ES-I3 (cell line): ENCODE results near the gene ZNF195.
"Not testable (repeated sequence)": the region's sequence is repeated elsewhere in the genome, so short reads cannot be mapped to it uniquely, and the experiment has no call there.

Experiments
- H3K36me3 ChIP-seq: 2 replicates; pipeline ENCODE4 v1.6.1; 2013; ENCODE audit warnings: mild to moderate bottlenecking, low read length, control low read depth, moderate library complexity; ENCODE audit not compliant: insufficient read depth
- H3K4me1 ChIP-seq: 2 replicates; pipeline ENCODE4 v1.6.1; 2013; ENCODE audit warnings: mild to moderate bottlenecking, control low read depth, low read length; ENCODE audit not compliant: insufficient read depth
- H3K9ac ChIP-seq: 2 replicates; pipeline ENCODE4 v1.6.1; 2013; ENCODE audit warnings: low read depth, mild to moderate bottlenecking, low read length, moderate library complexity
- H3K9me3 ChIP-seq: 2 replicates; pipeline ENCODE4 v1.6.1; 2013; ENCODE audit warnings: mild to moderate bottlenecking, low read length, moderate library complexity; ENCODE audit not compliant: control insufficient read depth, insufficient read depth

Gene ZNF195

GRCh38 chr11:3408722-3409121 lies 29.8 kb upstream of the ZNF195 start:
- not testable (repeated sequence) for H3K36me3 ChIP-seq, H3K9me3 ChIP-seq, H3K4me1 ChIP-seq, H3K9ac ChIP-seq

DNA sequence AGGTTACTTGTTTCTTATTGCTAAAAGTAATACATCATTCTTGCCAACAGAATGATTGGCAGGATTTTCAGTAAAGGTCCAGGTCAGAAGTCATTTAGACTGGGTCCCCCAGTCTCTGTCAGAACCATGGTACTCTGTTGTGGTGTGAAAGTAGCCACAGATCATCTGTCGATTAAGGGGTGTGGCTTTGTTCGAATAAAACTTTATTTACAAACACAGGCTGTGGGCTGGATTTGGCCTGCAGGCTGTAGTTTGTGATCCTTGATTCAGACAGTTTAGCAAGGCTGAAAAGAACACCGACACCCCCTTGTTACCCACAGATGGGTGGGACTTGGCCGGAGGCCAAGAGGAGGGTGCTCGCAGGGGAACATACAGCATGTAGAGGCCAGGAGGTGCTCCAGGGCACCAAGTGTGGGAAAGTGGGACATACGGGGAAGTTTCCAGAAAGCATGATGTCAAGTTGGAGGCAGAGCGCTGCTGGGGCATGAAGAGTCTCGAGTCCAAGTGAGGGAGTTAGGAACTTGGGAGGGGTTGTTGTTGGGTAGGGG lies 29.2 kb upstream of the ZNF195 start:
- H3K9me3 ChIP-seq, H3K4me1 ChIP-seq, H3K9ac ChIP-seq, H3K36me3 ChIP-seq: not testable (repeated sequence)

- H3K9me3 ChIP-seq, H3K9ac ChIP-seq, H3K36me3 ChIP-seq, H3K4me1 ChIP-seq: not testable (repeated sequence)
Observed at GRCh38 chr11:3406937-3407336, 28.0 kb upstream of the ZNF195 start.

GRCh38 chr11:3406223-3406875 lies 27.4 kb upstream of the ZNF195 start:
- H3K4me1 ChIP-seq, H3K36me3 ChIP-seq, H3K9ac ChIP-seq, H3K9me3 ChIP-seq: not testable (repeated sequence)

DNA sequence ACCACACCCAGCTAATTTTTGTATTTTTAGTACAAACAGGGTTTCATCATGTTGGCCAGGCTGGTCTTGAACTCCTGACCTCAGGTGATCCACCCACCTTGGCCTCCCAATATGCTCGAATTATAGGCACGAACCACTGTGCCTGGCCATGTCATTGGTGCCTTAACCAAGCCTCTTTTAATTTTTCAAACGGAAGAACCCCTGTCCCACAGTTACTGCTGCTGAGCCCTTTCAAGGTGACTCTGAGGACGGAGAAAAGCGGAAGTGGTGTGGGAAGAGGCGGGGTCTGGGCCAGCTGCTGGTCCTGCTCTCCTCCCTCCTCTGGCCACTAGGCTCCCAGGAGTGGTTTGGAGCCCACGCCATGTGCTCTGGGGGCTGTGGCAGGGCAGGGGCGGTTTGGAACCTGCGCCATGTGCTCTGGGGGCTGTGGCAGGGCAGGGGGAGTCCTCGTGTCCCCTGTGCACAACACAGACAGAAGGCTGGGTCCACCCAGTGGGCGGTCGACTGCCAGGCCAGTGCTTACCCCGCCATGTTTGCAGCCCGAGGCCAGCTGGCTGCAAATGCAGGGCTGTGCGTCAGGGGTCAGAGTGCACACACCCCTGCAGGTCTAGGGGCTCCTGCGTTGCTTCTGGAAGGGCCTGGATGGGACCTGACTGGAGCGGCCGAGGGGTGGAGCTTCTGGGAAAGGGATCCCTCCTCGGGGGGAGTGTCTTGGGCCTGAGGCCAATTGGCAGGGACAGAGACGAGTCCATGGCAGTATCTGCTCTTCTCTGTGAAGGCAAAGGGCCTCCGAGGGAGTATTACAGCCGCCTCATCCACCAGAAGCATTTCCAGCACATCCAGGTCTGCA lies 25.4 kb upstream of the ZNF195 start:
- not testable (repeated sequence) for H3K4me1 ChIP-seq, H3K36me3 ChIP-seq, H3K9ac ChIP-seq, H3K9me3 ChIP-seq

DNA sequence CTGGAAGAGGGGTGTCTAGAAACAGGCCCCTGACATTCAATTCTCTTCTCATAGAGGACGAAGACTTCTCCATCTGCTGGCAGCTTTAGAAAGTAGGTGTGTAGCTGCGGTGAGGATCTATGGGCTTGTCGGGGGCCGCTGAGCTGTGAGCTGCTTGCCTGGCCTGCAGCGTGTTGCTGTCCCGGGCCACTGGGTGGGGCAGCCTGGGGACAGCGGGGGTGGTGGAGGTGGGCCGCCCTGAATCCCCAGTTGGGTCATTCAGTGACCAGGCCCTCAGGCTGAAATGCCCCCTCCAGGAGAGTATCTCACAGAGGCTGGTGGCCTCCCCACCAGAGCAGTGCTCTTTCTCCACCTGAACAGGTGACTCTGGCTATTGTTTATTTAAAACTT lies 23.9 kb upstream of the ZNF195 start:
- H3K9ac ChIP-seq, H3K9me3 ChIP-seq, H3K4me1 ChIP-seq, H3K36me3 ChIP-seq: not testable (repeated sequence)

DNA sequence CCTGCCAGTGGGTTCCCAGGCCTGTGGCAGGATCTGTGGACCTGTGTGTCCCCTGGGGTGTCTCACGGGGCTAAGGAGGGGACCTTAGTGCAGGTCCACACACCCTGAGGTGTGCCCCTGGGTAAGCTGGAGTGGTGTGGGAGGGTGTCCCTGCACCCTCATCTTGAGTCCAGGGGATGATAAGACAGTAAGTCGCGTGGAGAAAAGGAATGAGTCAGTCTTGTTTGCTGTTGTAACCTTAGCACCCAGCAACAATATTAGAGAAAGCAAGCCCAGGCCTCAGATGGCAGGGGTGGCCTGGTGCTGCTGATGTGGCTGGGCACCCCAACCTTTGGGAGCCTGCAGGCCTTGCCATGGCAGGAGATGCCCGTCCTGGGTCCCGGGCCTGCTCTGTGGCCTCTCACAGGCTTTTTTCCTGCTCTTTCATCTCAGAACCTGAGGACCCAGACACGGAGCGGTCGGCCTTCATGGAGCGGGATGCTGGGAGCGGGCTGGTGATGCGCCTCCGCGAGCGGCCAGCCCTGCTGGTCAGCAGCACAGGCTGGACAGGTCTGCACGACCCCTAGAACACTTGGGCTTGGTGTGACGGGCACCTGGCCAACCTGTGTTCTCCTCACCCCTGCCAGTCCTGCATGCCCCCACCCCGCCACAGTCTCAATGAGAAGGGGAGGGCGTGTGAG lies 23.4 kb upstream of the ZNF195 start:
- not testable (repeated sequence) for H3K9me3 ChIP-seq, H3K9ac ChIP-seq, H3K4me1 ChIP-seq, H3K36me3 ChIP-seq

GRCh38 chr11:3401052-3401451 lies 22.1 kb upstream of the ZNF195 start:
- H3K36me3 ChIP-seq, H3K9me3 ChIP-seq, H3K9ac ChIP-seq, H3K4me1 ChIP-seq: not testable (repeated sequence)

GRCh38 chr11:3398509-3398908 lies 19.6 kb upstream of the ZNF195 start:
- not testable (repeated sequence) for H3K9me3 ChIP-seq, H3K4me1 ChIP-seq, H3K9ac ChIP-seq, H3K36me3 ChIP-seq

DNA sequence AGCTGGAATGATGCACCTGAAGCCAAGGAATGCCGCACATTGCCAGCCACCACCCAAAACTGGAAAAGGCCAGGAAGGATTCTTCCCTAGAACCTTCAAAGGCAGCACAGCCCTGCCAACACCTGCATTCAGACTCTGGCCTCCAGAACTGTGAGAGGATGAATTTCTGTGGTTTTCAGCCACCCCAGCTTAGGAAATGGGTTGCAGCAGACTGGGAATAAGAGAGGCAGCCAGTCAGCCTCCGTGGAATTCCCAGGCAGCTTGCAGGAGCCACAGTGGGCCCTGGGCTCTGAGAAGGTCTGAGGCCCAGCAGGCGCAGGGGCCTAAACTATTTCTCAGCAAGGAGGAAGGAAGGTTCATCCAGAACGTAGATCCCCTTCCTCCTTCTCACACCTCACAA lies 19.2 kb upstream of the ZNF195 start:
- H3K36me3 ChIP-seq, H3K4me1 ChIP-seq, H3K9ac ChIP-seq, H3K9me3 ChIP-seq: not testable (repeated sequence)

DNA sequence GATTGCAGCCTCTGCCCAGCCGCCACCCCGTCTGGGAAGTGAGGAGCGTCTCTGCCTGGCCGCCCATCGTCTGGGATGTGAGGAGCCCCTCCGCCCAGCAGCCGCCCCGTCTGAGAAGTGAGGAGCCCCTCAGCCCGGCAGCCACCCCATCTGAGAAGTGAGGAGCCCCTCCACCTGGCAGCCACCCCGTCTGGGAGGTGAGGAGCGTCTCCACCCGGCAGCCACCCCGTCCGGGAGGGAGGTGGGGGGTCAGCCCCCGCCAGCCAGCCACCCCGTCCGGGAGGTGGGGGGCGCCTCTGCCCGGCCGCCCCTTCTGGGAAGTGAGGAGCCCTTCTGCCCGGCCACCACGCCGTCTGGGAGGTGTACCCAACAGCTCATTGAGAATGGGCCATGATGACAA lies 18.3 kb upstream of the ZNF195 start:
- not testable (repeated sequence) for H3K9ac ChIP-seq, H3K36me3 ChIP-seq, H3K9me3 ChIP-seq, H3K4me1 ChIP-seq

GRCh38 chr11:3395468-3395867 lies 16.5 kb upstream of the ZNF195 start:
- not testable (repeated sequence) for H3K36me3 ChIP-seq, H3K9me3 ChIP-seq, H3K4me1 ChIP-seq, H3K9ac ChIP-seq

GRCh38 chr11:3394956-3395355 lies 16.0 kb upstream of the ZNF195 start:
- not testable (repeated sequence) for H3K4me1 ChIP-seq

GRCh38 chr11:3393450-3393849 lies 14.5 kb upstream of the ZNF195 start:
- H3K36me3 ChIP-seq, H3K9ac ChIP-seq, H3K9me3 ChIP-seq, H3K4me1 ChIP-seq: not testable (repeated sequence)

More at GRCh38 chr11:3394956-3395355, 16.0 kb upstream of the ZNF195 start:
- H3K9me3 ChIP-seq, H3K9ac ChIP-seq, H3K36me3 ChIP-seq: not testable (repeated sequence)
